ENCODE measurements around the gene CCDC87.

The CCDC87 gene

GRCh38 chr11:66570850-66571180 is 22.0 kb downstream of the CCDC87 start:
- Histone ChIP-seq H3K4me2 (ENCODE audit: low read depth, low read length, poor library complexity, severe bottlenecking) (no peak overlapping the region), H3K9me3 (ENCODE audit: insufficient read depth, low read depth, low read length) (no peaks in the 10 kb centered on the region), H3K9ac (ENCODE audit: low read depth, low read length, poor library complexity, severe bottlenecking) (no peak overlapping the region), H4K20me1 (ENCODE audit: insufficient read depth, low read length, poor library complexity, severe bottlenecking) (no peaks in the 10 kb centered on the region), H3K9me2 (replicated peaks; ENCODE audit: low read depth, low read length) (no peaks in the 10 kb centered on the region), H3K79me2 (ENCODE audit: insufficient read depth, low read length) (no peaks in the 10 kb centered on the region), H3K4me1 (ENCODE audit: insufficient read depth, low read length, poor library complexity, severe bottlenecking) (peaks cover 2% of the 10 kb centered on the region), H3K36me3 (ENCODE audit: insufficient read depth, low read length) (no peaks in the 10 kb centered on the region), H3F3A (ENCODE audit: low read depth) (no peaks in the 10 kb centered on the region), H3K27me3 (ENCODE audit: insufficient read depth, low read length, poor library complexity, severe bottlenecking) (no peaks in the 10 kb centered on the region), H3K4me3 (ENCODE audit: low read length, poor library complexity, severe bottlenecking) (no peak overlapping the region), H2AFZ (ENCODE audit: low read length) (no peak overlapping the region)
- TF ChIP-seq EZH2phosphoT487 (IDR thresholded peaks at IDR 0.05; ENCODE audit: borderline replicate concordance) (no peak), CTCF (conservative IDR thresholded peaks at IDR 0.05; ENCODE audit: low read length) (no peak)

GRCh38 chr11:66570079-66570849 is 22.6 kb downstream of the CCDC87 start:
- Histone ChIP-seq H3K36me3 (ENCODE audit: insufficient read depth, low read length) (no peaks in the 10 kb centered on the region), H3K4me1 (ENCODE audit: insufficient read depth, low read length, poor library complexity, severe bottlenecking) (peaks cover 2% of the 10 kb centered on the region), H3K9me3 (ENCODE audit: insufficient read depth, low read depth, low read length) (no peaks in the 10 kb centered on the region), H3K4me2 (ENCODE audit: low read depth, low read length, poor library complexity, severe bottlenecking) (no peak overlapping the region), H3F3A (ENCODE audit: low read depth) (no peaks in the 10 kb centered on the region), H3K9ac (ENCODE audit: low read depth, low read length, poor library complexity, severe bottlenecking) (no peak overlapping the region), H3K27me3 (ENCODE audit: insufficient read depth, low read length, poor library complexity, severe bottlenecking) (no peaks in the 10 kb centered on the region), H3K9me2 (replicated peaks; ENCODE audit: low read depth, low read length) (no peaks in the 10 kb centered on the region), H3K79me2 (ENCODE audit: insufficient read depth, low read length) (no peaks in the 10 kb centered on the region), H3K4me3 (ENCODE audit: low read length, poor library complexity, severe bottlenecking) (no peak overlapping the region), H2AFZ (ENCODE audit: low read length) (no peak overlapping the region), H4K20me1 (ENCODE audit: insufficient read depth, low read length, poor library complexity, severe bottlenecking) (no peaks in the 10 kb centered on the region)
- TF ChIP-seq CTCF (conservative IDR thresholded peaks at IDR 0.05; ENCODE audit: low read length) (no peak), EZH2phosphoT487 (IDR thresholded peaks at IDR 0.05; ENCODE audit: borderline replicate concordance) (no peak)

GRCh38 chr11:66569076-66569475 is 23.8 kb downstream of the CCDC87 start:
- Histone ChIP-seq H4K20me1 (ENCODE audit: insufficient read depth, low read length, poor library complexity, severe bottlenecking) (no peaks in the 10 kb centered on the region), H3K9me3 (ENCODE audit: insufficient read depth, low read depth, low read length) (no peaks in the 10 kb centered on the region), H3K4me2 (ENCODE audit: low read depth, low read length, poor library complexity, severe bottlenecking) (peak overlapping the region; percentile 85), H3K9ac (ENCODE audit: low read depth, low read length, poor library complexity, severe bottlenecking) (no peak overlapping the region), H3K4me1 (ENCODE audit: insufficient read depth, low read length, poor library complexity, severe bottlenecking) (peaks cover 2% of the 10 kb centered on the region), H3K27me3 (ENCODE audit: insufficient read depth, low read length, poor library complexity, severe bottlenecking) (no peaks in the 10 kb centered on the region), H3K4me3 (ENCODE audit: low read length, poor library complexity, severe bottlenecking) (no peak overlapping the region), H3K36me3 (ENCODE audit: insufficient read depth, low read length) (no peaks in the 10 kb centered on the region), H3K9me2 (replicated peaks; ENCODE audit: low read depth, low read length) (no peaks in the 10 kb centered on the region), H3K79me2 (ENCODE audit: insufficient read depth, low read length) (no peaks in the 10 kb centered on the region), H3F3A (ENCODE audit: low read depth) (no peaks in the 10 kb centered on the region), H2AFZ (ENCODE audit: low read length) (peak overlapping the region; percentile 98; the same call in 1 of the 2 replicates)
- TF ChIP-seq CTCF (conservative IDR thresholded peaks at IDR 0.05; ENCODE audit: low read length) (no peak), EZH2phosphoT487 (IDR thresholded peaks at IDR 0.05; ENCODE audit: borderline replicate concordance) (no peak)

Data from Loucy (cell line).